H9 (cell line): ENCODE results near the gene KMT2D. TPM values are rescaled to one million over a fixed set of nuclear protein-coding genes. Genes with fewer than 3 reads are reported as not detected.

Source experiments
- DNase-seq: peaks from one replicate; pipeline ENCODE4 v3.0.0-alpha.2; 2017
- H2AFZ ChIP-seq: one replicate; pipeline ENCODE4 v1.6.1; 2013; ENCODE audit warnings: mild to moderate bottlenecking, low read length, control low read depth, moderate library complexity
- H2AK5ac ChIP-seq: 2 replicates; pipeline ENCODE4 v1.6.1; 2013; ENCODE audit warnings: low read length, control low read depth, mixed read lengths; ENCODE audit not compliant: insufficient read length
- H2BK120ac ChIP-seq: one replicate; pipeline ENCODE4 v1.6.1; 2013; ENCODE audit warnings: low read depth, mild to moderate bottlenecking, low read length, control low read depth, inconsistent platforms; ENCODE audit not compliant: poor library complexity, severe bottlenecking
- H2BK12ac ChIP-seq: 2 replicates; pipeline ENCODE4 v1.6.1; 2013; ENCODE audit warnings: low read length, control low read depth, mixed read lengths, low read depth; ENCODE audit not compliant: insufficient read length
- H2BK15ac ChIP-seq: 2 replicates; pipeline ENCODE4 v1.6.1; 2013; ENCODE audit warnings: low read depth, low read length, control low read depth
- H2BK20ac ChIP-seq: one replicate; pipeline ENCODE4 v1.6.1; 2013; ENCODE audit warnings: low read depth, mild to moderate bottlenecking, low read length, control low read depth, inconsistent platforms; ENCODE audit not compliant: poor library complexity, severe bottlenecking
- H2BK5ac ChIP-seq: 2 replicates; pipeline ENCODE4 v1.6.1; 2013; ENCODE audit warnings: low read length, control low read depth, mixed read lengths; ENCODE audit not compliant: insufficient read length
- H3K14ac ChIP-seq: 2 replicates; pipeline ENCODE4 v1.6.1; 2013; ENCODE audit warnings: low read length, control low read depth; ENCODE audit not compliant: insufficient read depth
- H3K18ac ChIP-seq: 2 replicates; pipeline ENCODE4 v1.6.1; 2013; ENCODE audit warnings: low read depth, mild to moderate bottlenecking, mixed read lengths, low read length, control low read depth; ENCODE audit not compliant: insufficient read length
- H3K23ac ChIP-seq: 2 replicates; pipeline ENCODE4 v1.6.1; 2013; ENCODE audit warnings: low read length, control low read depth, mixed read lengths, low read depth; ENCODE audit not compliant: insufficient read length
- H3K23me2 ChIP-seq: 2 replicates; pipeline ENCODE4 v1.6.1; 2013; ENCODE audit warnings: low read depth, mild to moderate bottlenecking, mixed read lengths, low read length, control low read depth; ENCODE audit not compliant: insufficient read length, poor library complexity, severe bottlenecking
- H3K27ac ChIP-seq: 2 replicates; pipeline ENCODE4 v1.5.1; 2013; ENCODE audit warnings: low read length, control low read depth, mixed read lengths, low read depth; ENCODE audit not compliant: insufficient read length
- H3K27me3 ChIP-seq: 2 replicates; pipeline ENCODE4 v1.6.1; 2013; ENCODE audit warnings: low read length, control low read depth, inconsistent platforms; ENCODE audit not compliant: insufficient read depth
- H3K4ac ChIP-seq: 2 replicates; pipeline ENCODE4 v1.6.1; 2013; ENCODE audit warnings: low read depth, mild to moderate bottlenecking, control low read depth, inconsistent platforms, low read length, moderate library complexity
- H3K4me1 ChIP-seq: 2 replicates; pipeline ENCODE4 v1.6.1; 2013; ENCODE audit warnings: low read length, control low read depth, inconsistent platforms; ENCODE audit not compliant: insufficient read depth
- H3K4me2 ChIP-seq: 2 replicates; pipeline ENCODE4 v1.6.1; 2013; ENCODE audit warnings: low read length, control low read depth, mixed read lengths; ENCODE audit not compliant: insufficient read length, insufficient read depth
- H3K56ac ChIP-seq: 2 replicates; pipeline ENCODE4 v1.6.1; 2013; ENCODE audit warnings: low read depth, mild to moderate bottlenecking, mixed read lengths, low read length, control low read depth; ENCODE audit not compliant: insufficient read length
- H3K79me1 ChIP-seq: 2 replicates; pipeline ENCODE4 v1.6.1; 2013; ENCODE audit warnings: low read depth, mild to moderate bottlenecking, moderate library complexity, low read length, control low read depth, inconsistent platforms; ENCODE audit not compliant: insufficient read depth, poor library complexity, severe bottlenecking
- H3K79me2 ChIP-seq: 2 replicates; pipeline ENCODE4 v1.6.1; 2013; ENCODE audit warnings: low read length, control low read depth, inconsistent platforms; ENCODE audit not compliant: insufficient read depth
- H3K9ac ChIP-seq: 2 replicates; pipeline ENCODE4 v1.6.1; 2013; ENCODE audit warnings: low read length, control low read depth, mixed read lengths; ENCODE audit not compliant: insufficient read length; ENCODE audit errors: extremely low read depth
- H3K9me3 ChIP-seq: one replicate; pipeline ENCODE4 v1.6.1; 2013; ENCODE audit warnings: low read depth, low read length, inconsistent platforms; ENCODE audit not compliant: control insufficient read depth
- H3T11ph ChIP-seq: one replicate; pipeline ENCODE4 v1.6.1; 2013; ENCODE audit warnings: mild to moderate bottlenecking, low read length, control low read depth, inconsistent platforms
- H4K20me1 ChIP-seq: one replicate; pipeline ENCODE4 v1.6.1; 2013; ENCODE audit not compliant: control insufficient read depth, insufficient read length, insufficient read depth
- H4K5ac ChIP-seq: 2 replicates; pipeline ENCODE4 v1.6.1; 2013; ENCODE audit warnings: low read depth, mild to moderate bottlenecking, mixed read lengths, low read length, control low read depth; ENCODE audit not compliant: insufficient read length
- H4K8ac ChIP-seq: replicated peaks from 2 replicates; pipeline ENCODE4 v1.6.1; 2013; ENCODE audit warnings: low read length, control low read depth, mixed read lengths, low read depth; ENCODE audit not compliant: insufficient read length
- H4K91ac ChIP-seq: 2 replicates; pipeline ENCODE4 v1.6.1; 2013; ENCODE audit warnings: low read depth, mild to moderate bottlenecking, moderate library complexity, mixed read lengths, low read length, control low read depth; ENCODE audit not compliant: insufficient read length
- H3K27ac Mint-ChIP-seq, 3 experiments: 2 replicates in 2 of 3; 3 replicates in 1 of 3; pipeline ENCODE4 v1.8.0; 2020 to 2021; ENCODE audit warnings: mixed read lengths in 3 of 3, mild to moderate bottlenecking in 1 of 3, moderate library complexity in 1 of 3
- H3K27me3 Mint-ChIP-seq: 2 replicates; pipeline ENCODE4 v1.8.0; 2021; ENCODE audit warnings: low read depth, mild to moderate bottlenecking, moderate library complexity, mixed read lengths
- H3K36me3 Mint-ChIP-seq, 3 experiments: 2 replicates in 2 of 3; 3 replicates in 1 of 3; pipeline ENCODE4 v1.8.0; 2020 to 2021; ENCODE audit warnings: low read depth in 3 of 3, mixed read lengths in 3 of 3; ENCODE audit not compliant: insufficient read depth in 1 of 3
- H3K4me1 Mint-ChIP-seq, 2 experiments: 2 replicates each; pipeline ENCODE4 v1.8.0; 2020; ENCODE audit warnings: mixed read lengths in 2 of 2
- H3K4me3 Mint-ChIP-seq, 2 experiments: 2 replicates in 1 of 2; 3 replicates in 1 of 2; pipeline ENCODE4 v1.8.0; 2020 to 2021; ENCODE audit warnings: mild to moderate bottlenecking in 2 of 2, mixed read lengths in 2 of 2, moderate library complexity in 1 of 2
- H3K9me3 Mint-ChIP-seq, 2 experiments: 2 replicates in 1 of 2; 3 replicates in 1 of 2; pipeline ENCODE4 v1.8.0; 2020; ENCODE audit warnings: mild to moderate bottlenecking in 2 of 2, mixed read lengths in 2 of 2, moderate library complexity in 1 of 2
- CTCF ChIP-seq: fragments of 200-600 bp; sonication (generic); conservative IDR thresholded peaks from 3 replicates; pipeline ENCODE4 v1.8.0; 2021; ENCODE audit warnings: antibody characterized with exemption, mild to moderate bottlenecking
- WGBS: extraction: QIAGEN DNeasy Blood & Tissue Kit; methylation state at CpG from one replicate; pipeline ENCODE4 v1.1.7; 2013; ENCODE audit warnings: missing lambda C conversion rate, low lambda C conversion rate, mixed read lengths; ENCODE audit not compliant: insufficient read length; ENCODE audit errors: extremely low coverage; 5-methylcytosine and 5-hydroxymethylcytosine counted together
- total RNA-seq: library from RNA; stranded (reverse); gene quantifications from 2 replicates; pipeline ENCODE4 v1.2.1, GENCODE V29; 2021

KMT2D gene
- total RNA-seq, 1 experiment from 2014 or later, result 93.7 TPM

- Histone ChIP-seq H4K8ac (no peak overlapping the region), H4K20me1 (no peaks in the 10 kb centered on the region), H3T11ph (no peak overlapping the region), H3K27me3 (no peaks in the 10 kb centered on the region), H2BK12ac (no peak overlapping the region), H2BK15ac (no peak overlapping the region), H3K4ac (no peak overlapping the region), H3K23ac (no peak overlapping the region), H3K4me2 (no peak overlapping the region), H3K56ac (no peak overlapping the region), H4K5ac (no peak overlapping the region), H3K18ac (no peak overlapping the region), H3K79me1 (no peaks in the 10 kb centered on the region), H2BK20ac (no peak overlapping the region), H3K14ac (no peak overlapping the region; the same call in 1 of the 2 replicates), H2AFZ (no peak overlapping the region), H3K27ac (no peak overlapping the region), H3K23me2 (no peaks in the 10 kb centered on the region), H2BK120ac (no peak overlapping the region), H3K79me2 (no peaks in the 10 kb centered on the region), H3K4me1 (no peaks in the 10 kb centered on the region), H2BK5ac (no peak overlapping the region), H3K9ac (no peak overlapping the region), H4K91ac (no peak overlapping the region), H2AK5ac (no peak overlapping the region), H3K9me3 (no peaks in the 10 kb centered on the region)
- no peak for TF ChIP-seq CTCF
- Mint-ChIP-seq H3K27me3 (no peaks in the 10 kb centered on the region), H3K4me3 (no peak overlapping the region), H3K27ac (no peak overlapping the region), H3K36me3 (peaks cover 60 to 98% (median 90%) of the 10 kb centered on the region in 3 experiments), H3K9me3 (no peaks in the 10 kb centered on the region), H3K4me1 (no peaks in the 10 kb centered on the region)
- WGBS, result no CpG with 5 or more reads among the region's 31 CpGs
- no peak for DNase-seq
These were observed 19.3 kb downstream of the KMT2D start for GRCh38 chr12:49041036-49041880.
